Activated CD8-positive, alpha-beta memory T cell treated with anti-CD3 and anti-CD28 coated beads, Interleukin-2, amount 50 U/mL, for 4 hours (primary cell): ENCODE data around the gene ADGRA1.

Source experiments
- DNase-seq: peaks from one replicate; pipeline ENCODE4 v3.0.0-alpha.2; 2020

ADGRA1 gene

DNA sequence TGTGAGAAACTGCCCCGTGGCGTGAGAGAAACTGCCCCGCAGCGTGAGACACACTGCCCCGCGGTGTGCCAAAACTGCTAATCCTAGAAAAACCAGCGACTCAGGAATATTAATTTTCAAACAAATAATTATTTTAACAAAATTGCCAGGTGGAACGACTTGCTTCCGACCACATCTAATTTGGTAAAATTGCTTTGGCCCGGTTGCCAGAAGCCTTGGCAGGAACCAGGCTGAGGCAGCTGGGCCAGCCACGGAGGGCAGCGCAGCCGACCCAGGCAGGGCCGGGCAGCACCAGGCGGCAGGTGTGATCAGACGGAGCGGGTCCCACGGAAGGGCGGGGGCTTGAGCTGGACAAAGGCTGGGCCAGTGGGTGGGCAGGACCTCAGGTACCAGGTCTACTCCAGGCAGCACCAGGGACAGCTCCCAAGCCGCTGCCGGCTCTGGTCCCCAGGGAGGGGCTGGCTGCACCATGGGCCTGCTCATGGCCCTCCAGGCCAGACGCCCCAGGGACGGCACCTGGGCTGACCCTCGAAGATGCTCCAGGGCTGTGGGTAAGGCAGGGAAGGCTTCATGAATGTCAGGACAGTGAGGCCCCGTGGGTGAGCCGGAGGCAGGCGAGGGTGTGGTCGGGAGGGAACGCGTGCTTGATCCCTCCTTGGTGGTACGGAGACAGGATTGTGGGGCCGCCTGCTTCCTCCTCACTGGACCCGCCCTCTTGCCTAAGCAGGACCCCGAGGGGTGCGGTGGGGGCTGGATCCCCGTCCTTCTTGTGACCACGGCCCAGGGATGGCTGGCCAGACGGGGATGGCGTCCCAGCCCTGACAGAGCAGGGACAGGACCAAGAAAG, 7.7 kb upstream of the ADGRA1 start:
- DNase-seq, result no peak

DNA sequence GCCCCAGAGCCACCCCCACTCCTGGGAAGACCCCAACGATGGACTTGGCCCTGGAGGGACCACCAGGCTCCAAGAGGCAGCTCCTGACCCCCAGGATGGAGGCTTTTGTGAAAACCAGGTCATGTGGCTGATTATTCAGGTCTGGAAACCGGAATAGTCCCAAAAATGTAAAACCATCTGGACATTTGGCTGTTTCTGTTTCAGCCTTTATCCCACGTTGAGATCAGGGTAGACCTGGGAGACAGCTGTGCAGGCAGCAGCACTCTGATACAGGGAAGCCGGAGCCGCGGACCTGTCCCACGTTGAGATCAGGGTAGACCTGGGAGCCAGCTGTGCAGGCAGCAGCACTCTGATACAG, 7.1 kb upstream of the ADGRA1 start:
- no peak for DNase-seq

DNA sequence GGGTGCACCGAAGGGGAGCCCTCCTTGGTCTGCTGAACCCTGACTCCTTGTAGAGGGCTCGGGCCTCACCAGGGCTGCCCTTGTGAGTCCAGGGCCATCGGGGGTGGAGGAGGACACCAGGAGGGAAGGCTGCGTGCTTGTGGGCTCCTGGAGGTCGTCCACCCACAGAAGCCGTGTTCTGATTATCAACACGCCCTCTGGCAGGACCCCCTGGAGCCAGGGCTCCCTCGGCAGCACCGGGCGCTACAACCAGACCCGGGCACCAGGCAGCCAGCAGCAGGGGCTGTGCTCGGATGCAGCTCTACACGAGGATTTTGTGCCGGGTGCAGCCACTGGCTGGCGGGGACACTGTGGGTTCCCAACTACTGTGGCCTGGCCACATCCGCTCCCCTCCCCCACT, 6.1 kb upstream of the ADGRA1 start:
- no peak for DNase-seq

DNA sequence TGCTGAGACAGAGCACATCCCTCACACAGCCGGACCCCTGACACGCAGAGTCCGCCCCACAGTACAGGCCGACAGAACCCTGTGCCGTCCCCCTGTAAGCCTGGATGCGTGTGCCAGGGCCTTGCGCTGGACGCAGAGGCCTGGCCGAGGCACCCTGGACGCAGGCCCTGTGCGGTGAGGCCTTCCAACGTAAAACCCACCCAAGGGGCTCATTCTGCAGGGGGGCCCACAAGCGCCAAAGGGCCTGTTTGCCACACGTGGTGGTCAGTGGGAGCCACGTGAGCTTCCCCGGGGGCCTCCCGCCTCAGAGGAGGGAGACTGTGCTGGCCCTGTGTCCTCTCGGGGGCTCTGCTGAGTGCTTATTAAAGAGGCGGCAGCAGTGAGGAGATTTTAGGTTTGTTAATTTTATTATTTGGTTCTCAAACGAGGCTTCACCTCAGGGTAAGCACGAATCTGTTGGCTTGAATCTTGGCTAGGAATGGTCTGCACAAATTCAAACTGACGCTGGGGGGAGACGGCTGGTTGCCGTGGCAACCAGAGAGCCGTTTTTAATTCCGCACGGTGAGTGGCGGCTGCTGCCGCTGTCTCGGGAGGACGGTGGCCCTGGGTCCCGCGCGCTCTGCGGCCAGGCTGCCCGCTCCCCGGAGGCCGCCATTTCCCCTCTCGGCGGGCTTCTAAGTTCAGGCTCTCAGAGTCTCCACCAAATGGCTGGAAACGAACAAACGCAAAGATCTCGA, 4.9 kb upstream of the ADGRA1 start:
- DNase-seq, result no peak

DNA sequence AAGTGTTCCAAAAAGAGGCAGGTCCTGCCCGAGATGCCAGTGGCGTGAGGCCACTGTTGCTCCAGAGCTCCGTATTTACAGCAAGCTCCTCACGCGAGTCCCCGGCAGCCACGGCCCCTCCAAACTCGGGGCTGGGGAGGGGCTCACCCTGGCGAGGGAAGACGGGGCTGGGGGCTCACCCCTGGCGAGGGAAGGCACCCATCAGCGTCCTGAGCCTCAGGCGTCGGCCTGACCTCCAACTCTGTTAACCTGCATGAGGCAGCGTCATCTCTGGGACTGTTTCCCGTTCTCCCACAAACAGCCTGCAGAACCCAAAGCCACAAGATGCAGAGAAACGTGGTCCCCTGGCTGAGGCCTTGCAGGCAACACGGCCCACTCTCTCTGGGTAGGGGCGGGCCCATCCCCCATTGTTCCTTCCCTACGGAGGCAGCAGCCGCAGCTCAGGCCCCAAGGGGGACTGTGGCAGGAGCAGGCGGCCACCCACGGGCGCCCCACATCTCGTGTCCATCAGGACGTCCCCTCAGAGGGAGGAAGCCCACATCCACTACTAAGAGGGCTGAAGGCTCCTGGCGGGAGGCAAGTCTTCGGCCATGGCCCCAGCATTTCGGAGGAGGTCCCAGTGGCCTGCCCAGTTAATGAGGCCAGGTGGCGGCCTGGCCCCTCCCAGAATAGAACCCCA, 4.2 kb upstream of the ADGRA1 start:
- no peak for DNase-seq

DNA sequence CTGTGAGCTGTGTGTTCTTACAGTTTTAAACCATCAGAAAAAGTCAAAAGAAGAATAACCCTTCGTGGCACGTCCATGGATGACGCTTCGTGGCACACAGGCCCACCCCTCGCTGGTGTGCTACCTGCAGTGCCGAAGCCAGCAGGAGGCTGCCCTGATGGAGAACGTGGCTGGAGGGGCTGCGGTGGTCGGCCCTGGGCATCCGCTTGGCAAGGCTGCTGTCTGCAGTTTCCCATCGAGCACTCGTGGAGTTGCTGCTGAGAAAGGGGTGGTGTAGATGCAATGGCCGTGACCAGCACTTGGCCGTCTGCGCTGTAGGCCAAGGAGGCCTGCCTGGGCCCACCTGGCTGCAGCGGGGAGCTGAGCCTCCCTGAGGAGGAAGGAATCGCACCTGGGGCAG, 3.2 kb upstream of the ADGRA1 start:
- no peak for DNase-seq

DNA sequence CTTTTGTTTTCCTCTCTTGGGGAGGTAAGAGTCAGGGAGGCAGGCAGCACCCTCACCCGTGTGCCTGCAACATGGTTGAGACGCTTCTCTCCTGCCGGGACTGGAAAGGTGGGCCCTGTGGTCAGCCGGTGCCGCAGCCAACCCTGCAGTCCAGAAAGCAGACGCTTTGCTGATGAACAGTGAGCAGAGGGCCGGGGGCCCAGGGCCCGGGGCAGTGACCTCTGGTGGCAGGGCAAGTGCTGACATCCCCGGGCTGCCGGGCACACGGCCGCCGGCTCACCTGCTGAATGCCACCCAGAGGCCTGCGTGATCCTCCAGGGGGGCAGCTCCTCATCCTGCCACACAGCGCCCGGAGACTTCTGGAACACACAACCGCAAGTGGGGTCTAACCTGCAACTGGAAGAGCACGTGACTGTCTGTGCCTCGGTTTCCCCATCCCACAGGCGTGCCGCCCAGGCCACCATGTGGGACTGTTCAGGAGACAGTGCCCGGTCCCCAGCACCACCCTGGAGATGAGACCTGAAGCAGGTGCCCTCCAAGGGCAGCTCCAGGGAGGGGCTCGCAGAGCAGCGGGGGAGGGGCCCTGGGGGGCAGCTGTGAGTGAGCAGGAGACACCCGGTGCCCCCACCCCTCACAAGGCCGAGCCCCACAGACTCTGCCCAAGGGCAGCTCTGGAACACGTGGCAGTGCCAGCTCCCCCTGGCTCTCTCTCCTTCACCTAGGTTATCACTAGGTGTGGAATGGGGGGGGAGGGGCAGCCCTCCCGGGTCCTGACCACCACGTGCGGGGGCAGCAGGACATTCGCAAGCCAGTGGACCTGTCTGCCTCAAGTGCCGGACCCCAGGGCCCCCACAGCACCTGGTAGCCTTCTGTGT, 2.2 kb upstream of the ADGRA1 start:
- no peak for DNase-seq

DNA sequence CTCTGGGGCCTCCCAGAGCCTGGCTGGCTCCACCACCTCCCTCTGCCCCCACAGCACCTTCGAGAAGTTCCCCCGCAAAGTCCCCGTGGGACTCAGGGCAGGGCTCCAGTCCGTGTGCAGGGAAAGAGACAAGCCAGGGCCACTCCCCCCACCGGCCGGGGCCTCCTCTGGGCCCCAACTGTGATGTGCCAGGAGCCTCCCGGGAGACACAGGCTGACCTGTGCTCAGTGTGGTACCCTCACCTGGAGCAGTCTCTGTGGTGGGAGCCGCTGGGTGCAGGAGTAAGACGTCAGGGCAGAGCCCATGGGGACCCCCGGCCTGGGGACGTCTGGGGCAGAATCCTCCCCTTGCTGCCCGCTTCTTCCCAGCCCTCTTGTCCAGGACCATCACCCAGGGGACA, 1.5 kb upstream of the ADGRA1 start:
- no peak for DNase-seq

DNA sequence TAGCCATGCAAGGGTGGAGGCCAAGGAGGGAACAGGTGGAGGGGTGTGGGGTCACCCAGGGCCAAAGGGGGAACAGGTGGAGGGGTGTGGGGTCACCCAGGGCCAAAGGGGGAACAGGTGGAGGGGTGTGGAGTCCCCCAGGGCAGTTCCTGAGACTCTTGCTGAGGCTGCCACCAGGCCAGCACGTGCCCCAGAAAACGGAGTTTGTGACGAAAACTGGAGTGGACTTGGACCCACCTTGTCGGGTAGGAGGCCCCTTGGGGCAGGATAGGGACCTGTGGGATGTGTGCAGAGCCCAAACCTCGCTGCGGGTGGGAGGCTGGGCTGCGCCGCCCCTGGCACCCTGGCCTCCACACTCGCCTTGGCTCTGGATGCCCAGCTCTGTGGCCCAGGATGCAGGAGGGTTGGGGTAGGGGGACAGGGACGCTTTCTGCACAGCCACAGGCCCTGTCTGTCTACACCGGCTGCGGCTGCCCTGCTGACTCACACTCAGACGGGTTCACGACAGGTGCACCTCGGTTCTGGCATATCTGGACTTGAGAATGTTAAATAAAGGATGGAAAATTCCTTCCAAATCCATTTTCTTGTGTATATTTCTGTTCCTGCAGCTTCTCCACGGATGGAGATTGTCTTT, 562 bp upstream of the ADGRA1 start:
- DNase-seq, result no peak

DNA sequence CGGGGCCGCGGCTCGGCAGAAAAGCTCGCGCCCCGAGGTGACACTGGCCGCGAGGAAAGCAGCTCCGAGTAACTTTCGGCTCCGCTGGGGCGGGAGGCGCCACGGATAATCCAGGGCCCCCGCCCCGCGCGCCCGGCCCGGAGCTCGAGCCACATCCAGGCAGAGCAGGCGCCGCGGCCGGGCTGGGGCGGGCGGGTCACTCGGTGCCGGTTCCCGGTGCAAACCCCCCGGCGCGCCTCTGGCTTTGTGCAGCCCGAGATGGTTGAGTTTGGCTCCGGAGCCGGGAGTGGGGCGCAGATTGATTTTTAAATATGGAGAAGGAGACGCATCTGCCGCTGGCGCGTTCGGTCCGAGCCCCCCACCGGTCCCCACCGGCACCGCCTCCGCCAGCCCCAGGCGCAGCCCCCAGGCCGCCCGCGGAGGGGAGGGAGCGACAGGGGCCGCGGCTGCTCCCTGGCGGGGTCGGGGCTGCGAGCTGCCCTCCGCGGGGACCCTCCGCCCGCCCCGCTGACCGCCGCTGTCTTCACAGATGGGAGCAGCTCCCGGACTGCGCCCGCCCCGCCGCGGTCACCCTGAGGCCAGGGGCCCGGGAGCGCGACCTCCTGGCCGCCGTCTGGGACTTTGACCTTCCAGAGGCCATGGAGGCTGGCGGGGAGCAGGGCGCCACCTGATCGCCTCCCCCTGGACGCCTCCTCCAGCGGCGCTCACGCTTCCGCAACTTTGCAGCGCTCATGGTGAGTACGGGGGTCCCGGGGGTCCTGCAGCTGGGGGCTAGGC, 643 bp downstream of the ADGRA1 start:
- no peak for DNase-seq

DNA sequence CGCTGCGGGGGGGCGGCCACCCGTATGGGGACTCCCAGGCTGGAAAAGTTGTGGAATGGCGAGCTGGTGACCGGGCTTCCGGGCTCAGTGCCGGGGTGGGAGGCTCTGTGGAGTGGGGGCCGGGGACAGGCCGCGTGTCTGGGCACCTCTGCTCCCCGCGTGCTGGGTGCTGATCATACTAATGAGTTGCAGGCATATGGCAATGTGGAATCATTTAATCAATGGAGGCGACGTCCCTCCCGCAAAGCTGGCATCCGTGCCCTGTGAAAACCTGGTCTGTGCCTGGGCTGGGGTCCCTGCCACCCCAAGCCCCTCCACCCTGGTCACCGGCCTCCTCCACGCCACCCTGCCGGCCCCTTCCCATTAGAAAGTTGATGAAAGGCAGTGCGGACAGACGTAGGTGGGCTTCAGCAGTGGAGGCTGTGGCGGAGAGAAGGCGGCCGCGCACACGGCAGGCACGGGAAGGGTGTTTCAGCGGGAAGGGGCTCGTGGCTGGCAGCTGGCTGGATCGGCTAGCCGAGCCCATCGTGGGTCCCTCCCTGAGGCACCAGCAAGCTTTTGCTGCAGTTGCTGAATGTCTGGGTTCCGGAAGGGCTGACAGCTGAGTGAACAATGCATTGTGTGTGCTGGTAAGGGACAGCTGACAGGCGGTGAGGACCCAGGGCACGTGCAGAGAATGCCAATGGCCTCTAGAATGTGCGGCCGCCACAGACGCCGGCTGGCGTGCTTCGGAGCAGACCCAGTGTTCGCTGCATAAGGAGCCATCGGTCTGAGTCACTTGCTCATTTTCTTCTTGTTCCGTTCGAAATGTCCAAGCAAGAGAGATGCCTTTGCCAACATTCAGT, 1.5 kb downstream of the ADGRA1 start:
- no peak for DNase-seq

DNA sequence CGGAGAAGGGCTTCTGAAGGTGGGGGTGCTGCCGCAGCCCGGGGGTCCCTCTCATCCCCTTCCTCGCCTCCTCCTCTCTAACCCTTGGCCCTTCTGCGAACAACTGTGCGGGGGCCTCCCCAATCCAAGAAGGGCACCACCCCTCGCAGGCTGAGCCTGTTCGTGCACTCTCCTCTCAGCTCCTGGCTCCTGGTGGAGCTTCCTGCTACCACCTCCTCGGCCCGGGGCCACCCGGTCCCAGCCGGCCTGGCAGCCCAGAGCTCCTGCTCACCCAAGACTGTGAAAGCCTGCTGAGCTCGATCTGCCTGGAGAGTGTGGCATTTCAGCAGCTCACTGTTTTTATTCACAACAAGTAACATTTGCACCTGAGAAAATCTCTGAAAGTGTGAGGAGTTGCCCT, 2.4 kb downstream of the ADGRA1 start:
- DNase-seq, result no peak

DNA sequence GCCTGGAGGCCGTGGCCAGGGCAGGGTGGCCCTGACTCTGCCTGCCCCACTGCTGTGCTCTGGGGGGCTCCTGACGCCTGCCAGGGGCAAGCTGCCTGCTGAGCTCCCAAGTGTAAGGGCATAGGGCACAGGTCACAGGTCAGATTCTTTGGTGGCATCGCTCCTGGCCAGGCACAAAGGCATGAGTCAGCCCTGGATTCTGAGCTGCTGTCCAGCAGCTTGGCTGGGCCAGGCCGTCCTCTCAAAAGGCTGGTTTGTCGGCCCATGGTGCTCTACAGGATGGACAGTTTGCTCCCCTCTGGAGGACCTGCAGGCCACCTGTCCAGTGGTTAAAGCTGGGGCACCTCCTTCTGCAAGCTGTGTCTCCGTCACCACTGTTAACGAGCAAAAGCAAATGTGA, 2.9 kb downstream of the ADGRA1 start:
- no peak for DNase-seq

DNA sequence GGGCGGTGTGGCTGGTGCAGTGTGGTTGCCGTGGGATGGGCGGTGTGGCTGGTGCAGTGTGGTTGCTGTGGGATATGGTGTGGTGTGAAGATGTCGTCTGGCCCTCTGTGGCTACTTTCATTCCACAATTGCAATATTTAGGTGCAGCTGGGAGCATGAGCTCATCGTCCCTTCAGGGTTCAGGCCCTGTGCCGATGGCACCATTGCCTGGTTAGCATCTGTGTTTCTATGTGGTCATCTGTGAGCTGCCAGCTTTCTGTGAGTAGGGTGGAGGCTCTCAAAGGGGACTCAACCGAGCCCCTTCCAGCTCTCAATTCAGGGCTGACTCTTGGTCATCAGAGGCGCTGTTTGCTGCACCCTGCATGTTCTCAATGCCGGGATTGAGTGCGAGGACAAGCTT, 3.6 kb downstream of the ADGRA1 start:
- no peak for DNase-seq

DNA sequence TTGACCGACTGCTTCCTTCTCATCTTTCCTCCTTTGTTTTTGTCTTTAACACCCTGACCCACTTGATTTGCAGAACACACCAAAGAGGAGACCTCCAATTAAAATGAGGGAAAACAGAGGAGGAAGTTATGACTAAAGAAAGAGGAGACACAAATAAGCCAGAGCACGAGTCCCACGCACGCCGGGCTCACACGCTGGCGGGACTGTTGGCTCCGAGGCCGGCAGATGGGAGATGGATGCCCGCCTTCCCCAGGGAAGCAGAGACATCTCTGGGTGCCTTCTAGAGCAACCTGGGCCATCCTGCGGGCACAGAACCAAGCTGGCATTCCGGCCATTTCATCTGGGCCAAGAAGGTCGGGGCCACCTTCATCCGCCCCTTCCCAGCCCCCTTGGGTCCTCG, 5.6 kb downstream of the ADGRA1 start:
- no peak for DNase-seq

DNA sequence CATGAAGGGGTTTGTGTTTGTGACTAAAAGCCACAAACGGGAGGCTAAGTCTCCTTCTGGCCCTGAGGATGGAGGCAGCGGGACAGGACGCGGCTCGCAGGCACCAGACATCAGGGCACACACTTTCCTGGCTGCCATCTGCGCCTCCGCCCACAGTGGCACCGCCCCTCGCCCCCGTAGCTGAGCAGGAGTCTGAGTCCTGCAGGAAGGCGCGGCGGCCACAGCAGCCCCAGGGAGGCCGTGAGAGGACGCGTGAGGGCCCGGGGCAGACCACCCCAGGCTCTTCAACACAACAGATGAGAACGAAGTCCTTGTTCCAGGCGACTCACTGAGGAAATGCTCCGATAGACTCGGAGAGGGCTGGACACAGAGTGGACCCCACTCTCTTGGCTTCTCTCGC, 6.6 kb downstream of the ADGRA1 start:
- DNase-seq, result no peak

DNA sequence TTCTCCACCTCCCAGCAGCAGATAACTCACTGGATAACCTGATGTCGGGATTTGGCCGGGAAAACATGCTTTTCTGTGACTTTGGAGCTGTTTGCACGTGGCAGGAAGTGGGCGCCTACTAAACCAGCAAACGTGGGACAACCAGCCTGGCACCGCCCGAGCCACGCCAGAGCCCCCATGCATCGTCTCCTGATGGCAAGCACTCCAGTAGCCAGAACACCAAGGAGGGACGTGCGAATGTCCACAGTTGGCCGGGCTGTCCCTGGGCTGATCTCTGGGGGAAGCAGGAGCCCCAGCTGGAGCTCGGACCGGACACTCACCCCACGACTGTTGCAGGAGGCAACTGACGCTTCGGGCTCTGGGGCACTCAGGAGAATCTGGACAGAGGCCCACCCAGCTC, 7.1 kb downstream of the ADGRA1 start:
- no peak for DNase-seq

DNA sequence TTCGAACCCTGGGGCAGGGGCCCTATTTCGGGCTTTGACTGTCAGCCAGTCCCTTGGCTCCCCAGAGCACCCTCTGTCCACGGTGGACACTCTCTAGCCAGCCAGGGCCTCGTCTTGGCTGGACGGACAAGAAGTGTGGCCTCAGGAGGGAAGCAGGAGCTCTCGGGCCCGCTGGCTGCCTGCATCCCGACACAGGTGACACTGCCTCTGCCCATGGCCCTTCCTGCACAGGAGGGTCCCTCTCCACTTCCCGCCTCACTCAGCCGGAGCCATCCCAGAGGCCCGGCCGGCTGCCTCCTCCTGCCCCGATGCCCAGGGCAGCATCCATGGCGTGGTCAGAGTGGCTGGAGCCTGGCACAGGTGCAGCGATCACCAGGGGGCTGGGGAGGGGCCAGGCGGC, 7.9 kb downstream of the ADGRA1 start:
- no peak for DNase-seq

DNA sequence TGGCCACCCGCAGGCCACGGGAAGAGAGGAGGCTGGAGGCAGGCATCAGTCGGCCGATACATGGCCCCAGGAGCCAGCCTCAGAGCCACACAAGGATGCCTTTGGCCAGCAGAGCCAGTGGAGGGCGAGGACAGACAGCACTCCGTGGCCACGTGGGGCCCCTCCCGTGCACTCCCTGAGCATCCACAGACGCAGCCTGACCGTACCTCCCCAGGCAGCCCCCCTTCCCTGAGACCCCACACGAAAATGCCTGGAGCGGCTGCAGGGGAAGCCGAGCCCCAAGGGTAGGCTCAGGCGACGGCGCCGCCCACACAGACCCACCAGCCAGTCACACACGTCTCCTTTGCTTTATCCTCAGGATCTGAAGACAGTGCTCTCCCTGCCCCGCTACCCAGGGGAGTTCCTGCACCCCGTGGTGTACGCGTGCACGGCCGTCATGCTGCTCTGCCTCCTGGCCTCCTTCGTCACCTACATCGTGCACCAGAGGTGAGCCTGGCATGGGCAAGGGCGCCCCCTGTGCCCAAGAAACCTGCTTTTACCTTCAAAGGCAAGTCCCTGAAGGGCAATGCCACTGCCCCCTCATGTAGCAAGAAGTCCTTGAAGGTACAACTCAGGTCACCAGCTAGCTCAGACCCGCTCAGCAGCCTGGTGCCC, 9.0 kb downstream of the ADGRA1 start:
- no peak for DNase-seq

DNA sequence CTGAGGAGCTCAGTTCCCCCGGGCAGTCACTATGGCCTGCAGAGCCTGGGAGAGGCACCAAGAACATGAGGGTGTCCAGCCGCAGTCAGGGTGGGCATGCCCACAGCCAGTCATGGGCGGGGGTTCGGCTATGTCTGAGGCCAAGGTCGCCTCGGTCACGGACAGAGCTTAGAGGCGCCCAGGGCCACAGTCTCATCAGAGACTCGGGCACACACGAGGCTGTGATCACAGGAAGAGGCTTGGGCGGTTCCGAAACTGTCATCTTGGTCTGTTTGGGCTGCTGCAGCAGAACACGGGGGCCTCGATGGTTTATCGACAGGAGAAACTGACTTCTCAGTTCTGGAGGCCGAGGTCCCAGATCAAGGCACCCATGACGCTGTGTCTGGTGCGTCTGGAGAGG, 9.7 kb downstream of the ADGRA1 start:
- DNase-seq, result no peak
